WI38 (cell line): ENCODE data around the gene EPG5.

Experiments used
- H3K4me3 ChIP-seq: 2 replicates; pipeline ENCODE4 v1.5.1; 2011; ENCODE audit warnings: low read depth, mild to moderate bottlenecking, control low read depth, low read length
- TF ChIP-seq, protein P1 (sequence below): IDR thresholded peaks from 2 replicates; pipeline ENCODE4 v1.5.1; 2012; ENCODE audit warnings: low read depth, mild to moderate bottlenecking, control low read depth, low read length

EPG5 gene

GRCh38 chr18:45916302-45916701 is 50.8 kb downstream of the EPG5 start:
- TF ChIP-seq, protein P1, sequence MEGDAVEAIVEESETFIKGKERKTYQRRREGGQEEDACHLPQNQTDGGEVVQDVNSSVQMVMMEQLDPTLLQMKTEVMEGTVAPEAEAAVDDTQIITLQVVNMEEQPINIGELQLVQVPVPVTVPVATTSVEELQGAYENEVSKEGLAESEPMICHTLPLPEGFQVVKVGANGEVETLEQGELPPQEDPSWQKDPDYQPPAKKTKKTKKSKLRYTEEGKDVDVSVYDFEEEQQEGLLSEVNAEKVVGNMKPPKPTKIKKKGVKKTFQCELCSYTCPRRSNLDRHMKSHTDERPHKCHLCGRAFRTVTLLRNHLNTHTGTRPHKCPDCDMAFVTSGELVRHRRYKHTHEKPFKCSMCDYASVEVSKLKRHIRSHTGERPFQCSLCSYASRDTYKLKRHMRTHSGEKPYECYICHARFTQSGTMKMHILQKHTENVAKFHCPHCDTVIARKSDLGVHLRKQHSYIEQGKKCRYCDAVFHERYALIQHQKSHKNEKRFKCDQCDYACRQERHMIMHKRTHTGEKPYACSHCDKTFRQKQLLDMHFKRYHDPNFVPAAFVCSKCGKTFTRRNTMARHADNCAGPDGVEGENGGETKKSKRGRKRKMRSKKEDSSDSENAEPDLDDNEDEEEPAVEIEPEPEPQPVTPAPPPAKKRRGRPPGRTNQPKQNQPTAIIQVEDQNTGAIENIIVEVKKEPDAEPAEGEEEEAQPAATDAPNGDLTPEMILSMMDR, result no peak
- no peak overlapping the region for H3K4me3 ChIP-seq

GRCh38 chr18:45913276-45913675 is 53.9 kb downstream of the EPG5 start:
- no peak overlapping the region for H3K4me3 ChIP-seq
- TF ChIP-seq, protein P1, result no peak

GRCh38 chr18:45910405-45911023 is 56.6 kb downstream of the EPG5 start:
- TF ChIP-seq, protein P1, result peak; percentile 76
- H3K4me3 ChIP-seq, result no peak overlapping the region

GRCh38 chr18:45901654-45902210 is 65.4 kb downstream of the EPG5 start:
- TF ChIP-seq, protein P1, result no peak
- no peak overlapping the region for H3K4me3 ChIP-seq

DNA sequence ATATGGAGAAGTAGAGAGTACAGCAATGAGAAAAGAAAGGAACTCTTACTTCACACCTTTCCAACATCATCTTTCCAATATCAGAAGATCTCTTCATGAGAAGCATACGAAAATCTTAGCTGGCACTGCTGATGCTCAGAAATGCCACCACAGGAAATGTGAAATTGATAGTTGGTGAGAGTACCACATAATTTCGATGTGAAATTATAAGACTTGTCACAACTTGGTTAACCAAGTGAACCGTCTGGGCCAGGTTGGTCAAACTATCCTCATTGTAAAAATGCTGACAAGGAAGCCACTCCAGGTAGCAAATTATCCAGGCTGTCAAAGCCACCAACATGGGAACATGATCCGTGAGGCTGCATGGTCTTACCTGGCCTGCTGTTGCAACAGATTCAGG is 66.5 kb downstream of the EPG5 start:
- no peak overlapping the region for H3K4me3 ChIP-seq
- TF ChIP-seq, protein P1, result no peak

GRCh38 chr18:45896991-45897390 is 70.1 kb downstream of the EPG5 start:
- H3K4me3 ChIP-seq, result no peak overlapping the region

DNA sequence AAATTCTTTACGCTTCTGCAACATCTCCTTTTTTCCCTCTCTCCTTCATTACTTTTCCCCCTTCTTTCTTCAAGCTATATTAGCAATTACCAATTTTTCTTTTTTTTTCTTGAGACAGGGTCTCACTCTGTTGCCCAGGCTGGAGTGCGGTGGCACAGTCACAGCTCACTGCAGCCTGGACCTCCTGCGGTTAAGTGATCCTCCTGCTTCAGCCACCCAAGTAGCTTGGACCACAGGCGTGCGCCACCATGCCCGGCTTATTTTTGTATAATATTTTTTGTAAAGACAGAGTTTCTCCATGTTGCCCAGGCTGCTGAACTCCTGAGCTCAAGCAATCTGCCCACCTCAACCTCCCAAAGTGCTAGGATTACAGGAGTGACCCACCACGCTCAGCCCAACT is 70.7 kb downstream of the EPG5 start:
- TF ChIP-seq, protein P1, result no peak

More at GRCh38 chr18:45896991-45897390, 70.1 kb downstream of the EPG5 start:
- TF ChIP-seq, protein P1, result no peak

More for the DNA sequence above, 70.7 kb downstream of the EPG5 start:
- H3K4me3 ChIP-seq, result no peak overlapping the region
